ENCODE measurements around the gene KANK2. TPM values are rescaled to one million over a fixed set of nuclear protein-coding genes. Genes with fewer than 3 reads are reported as not detected.
A peak's percentile ranks its signal among the peaks of the same experiment; 100 is the strongest.

KANK2 gene
- total RNA-seq, 2 donors from 2014 or later = 647 to 689 TPM

DNA sequence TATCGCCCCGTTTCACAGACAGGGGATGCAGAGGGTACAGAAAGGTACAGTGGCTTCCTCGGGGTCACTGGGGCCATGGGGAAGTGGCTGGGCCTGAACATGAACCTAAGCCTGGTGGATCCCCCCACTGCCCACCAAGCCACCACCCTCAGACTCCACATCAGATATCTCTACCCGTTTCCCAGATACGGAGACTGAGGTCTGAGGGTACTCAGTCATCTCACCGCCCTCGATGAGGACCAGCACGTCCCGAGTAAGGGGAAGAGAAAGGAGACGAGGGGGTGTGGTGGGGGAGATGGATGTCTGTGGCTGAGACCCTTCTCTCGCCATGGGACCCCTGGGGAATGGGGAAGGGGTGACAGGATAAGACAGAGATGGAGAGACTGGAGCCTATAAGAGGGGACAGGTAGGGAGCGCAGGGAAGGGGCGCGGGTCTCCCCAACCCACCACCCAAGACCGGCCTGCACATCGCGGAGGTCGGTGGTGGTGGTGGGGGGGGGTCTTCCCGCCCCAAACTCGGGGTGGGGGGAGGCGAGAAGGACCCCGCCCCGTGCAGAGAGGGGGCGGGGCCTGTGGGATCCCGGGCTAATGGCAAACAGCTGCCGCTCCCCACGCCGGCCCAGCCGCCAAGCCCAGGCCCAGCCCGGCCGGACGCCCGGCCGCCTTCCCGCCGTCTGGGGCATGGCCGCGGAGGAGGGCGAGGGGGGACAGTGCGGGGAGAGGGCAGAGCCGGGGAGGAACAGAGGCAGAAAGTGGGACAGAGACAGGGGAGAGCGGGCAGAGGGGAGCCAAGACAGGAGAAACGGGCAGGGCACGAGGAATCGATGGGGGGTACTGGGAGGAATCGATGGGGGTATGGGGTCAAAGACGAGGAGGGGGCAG lies 698 bp downstream of the KANK2 start:
- ATAC-seq (ENCODE audit: insufficient number of reproducible peaks, low FRiP score, low read depth) (peak; percentile 13), DNase-seq (ENCODE audit: low spot score) (no peak)
- peak overlapping the region; percentile 95 to 99 for H3K27ac ChIP-seq
- H3K36me3 ChIP-seq = peaks cover 22% of the 10 kb centered on the region
- no peaks in the 10 kb centered on the region for H3K9me3 ChIP-seq
- no peaks in the 10 kb centered on the region for H3K27me3 ChIP-seq (replicated peaks; ENCODE audit: insufficient read depth)
- H3K4me1 ChIP-seq (ENCODE audit: control insufficient read depth in 1 of 2, low read depth in 2 of 2) = peaks cover 29 to 57% of the 10 kb centered on the region in 2 donors
- peak overlapping the region; percentile 99 for H3K4me3 ChIP-seq
- TF ChIP-seq, protein P1, sequence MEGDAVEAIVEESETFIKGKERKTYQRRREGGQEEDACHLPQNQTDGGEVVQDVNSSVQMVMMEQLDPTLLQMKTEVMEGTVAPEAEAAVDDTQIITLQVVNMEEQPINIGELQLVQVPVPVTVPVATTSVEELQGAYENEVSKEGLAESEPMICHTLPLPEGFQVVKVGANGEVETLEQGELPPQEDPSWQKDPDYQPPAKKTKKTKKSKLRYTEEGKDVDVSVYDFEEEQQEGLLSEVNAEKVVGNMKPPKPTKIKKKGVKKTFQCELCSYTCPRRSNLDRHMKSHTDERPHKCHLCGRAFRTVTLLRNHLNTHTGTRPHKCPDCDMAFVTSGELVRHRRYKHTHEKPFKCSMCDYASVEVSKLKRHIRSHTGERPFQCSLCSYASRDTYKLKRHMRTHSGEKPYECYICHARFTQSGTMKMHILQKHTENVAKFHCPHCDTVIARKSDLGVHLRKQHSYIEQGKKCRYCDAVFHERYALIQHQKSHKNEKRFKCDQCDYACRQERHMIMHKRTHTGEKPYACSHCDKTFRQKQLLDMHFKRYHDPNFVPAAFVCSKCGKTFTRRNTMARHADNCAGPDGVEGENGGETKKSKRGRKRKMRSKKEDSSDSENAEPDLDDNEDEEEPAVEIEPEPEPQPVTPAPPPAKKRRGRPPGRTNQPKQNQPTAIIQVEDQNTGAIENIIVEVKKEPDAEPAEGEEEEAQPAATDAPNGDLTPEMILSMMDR (IDR thresholded peaks at IDR 0.05) = no peak

DNA sequence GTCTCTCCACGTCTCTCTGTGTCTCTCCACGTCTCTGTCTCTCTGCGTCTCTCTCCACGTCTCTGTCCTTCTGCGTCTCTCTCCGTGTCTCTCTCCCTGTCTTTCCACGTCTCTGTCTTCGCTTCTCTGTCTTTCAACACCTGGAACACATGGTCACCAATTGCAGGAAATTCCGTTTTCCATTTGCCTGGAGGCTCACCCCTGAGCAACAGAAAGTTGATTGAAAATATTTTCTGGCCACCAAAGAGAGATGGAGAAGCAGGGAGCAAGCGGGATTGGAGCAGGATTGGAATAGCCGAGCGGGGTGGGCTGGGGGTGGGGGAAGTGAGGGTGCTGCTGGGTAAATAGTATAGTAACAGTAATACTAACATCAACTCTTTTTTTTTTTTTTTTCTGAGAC lies 1.7 kb downstream of the KANK2 start:
- H3K4me1 ChIP-seq (ENCODE audit: control insufficient read depth in 1 of 2, low read depth in 2 of 2) = peaks cover 32 to 67% of the 10 kb centered on the region in 2 donors
- peaks cover 22% of the 10 kb centered on the region for H3K36me3 ChIP-seq
- DNase-seq (ENCODE audit: low spot score) (no peak), ATAC-seq (ENCODE audit: insufficient number of reproducible peaks, low FRiP score, low read depth) (no peak)
- H3K27ac ChIP-seq = peak overlapping the region; percentile 95 to 99
- H3K9me3 ChIP-seq = no peaks in the 10 kb centered on the region
- H3K27me3 ChIP-seq (replicated peaks; ENCODE audit: insufficient read depth) = no peaks in the 10 kb centered on the region
- TF ChIP-seq, protein P1 (IDR thresholded peaks at IDR 0.05) = no peak
- peak overlapping the region; percentile 99 for H3K4me3 ChIP-seq

DNA sequence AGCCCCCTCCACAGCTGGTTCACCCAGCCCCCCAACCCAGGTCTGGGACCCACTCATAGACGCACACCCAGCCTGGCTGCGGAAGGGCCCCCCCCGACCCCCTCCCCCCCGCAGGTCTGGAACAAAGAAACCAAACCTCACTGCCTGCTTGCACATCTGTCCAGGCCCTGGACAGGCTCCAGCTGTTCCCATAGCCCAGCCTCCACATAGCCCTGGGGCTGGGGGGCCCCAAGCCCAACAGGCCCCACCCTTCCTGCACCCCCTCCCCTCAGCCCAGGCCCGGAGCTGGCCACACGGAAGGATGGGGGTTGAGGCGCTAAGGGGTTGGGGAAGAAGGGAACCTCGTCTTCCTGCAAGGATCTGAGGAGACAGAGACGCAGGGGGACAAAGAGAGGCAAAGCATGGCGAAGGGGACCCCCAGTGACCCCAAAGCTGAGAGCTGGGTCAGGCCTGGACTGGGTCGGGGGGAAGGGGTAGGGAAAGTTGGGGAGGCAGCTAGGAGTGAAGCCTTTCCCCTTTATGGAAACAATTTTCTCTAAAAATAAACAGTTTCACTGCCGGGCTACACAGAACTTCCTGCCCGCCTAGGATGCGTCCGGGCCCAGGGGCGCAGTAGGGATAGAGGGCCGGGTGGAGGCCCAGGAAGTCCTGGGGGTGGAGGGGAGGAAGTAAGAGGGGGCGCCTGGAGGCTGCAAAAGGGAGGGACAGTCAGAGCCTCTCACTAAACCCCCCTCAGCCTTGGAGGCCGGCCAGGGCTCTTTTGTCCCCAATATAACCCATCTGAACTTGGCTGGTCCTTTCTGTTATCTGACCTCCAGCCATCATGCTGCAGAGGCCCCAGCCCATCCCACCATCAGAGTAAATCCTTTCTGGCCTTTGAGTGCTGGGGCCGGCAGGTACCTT lies 2.4 kb downstream of the KANK2 start:
- DNase-seq (ENCODE audit: low spot score) = no peak
- Histone ChIP-seq H3K36me3 (peaks cover 22% of the 10 kb centered on the region), H3K27ac (peak overlapping the region; percentile 95 to 99), H3K4me3 (peak overlapping the region; percentile 99), H3K9me3 (no peaks in the 10 kb centered on the region), H3K27me3 (replicated peaks; ENCODE audit: insufficient read depth) (no peaks in the 10 kb centered on the region), H3K4me1 (ENCODE audit: control insufficient read depth in 1 of 2, low read depth in 2 of 2) (peaks cover 40 to 75% of the 10 kb centered on the region in 2 donors)
- ATAC-seq (ENCODE audit: insufficient number of reproducible peaks, low FRiP score, low read depth) = no peak
- TF ChIP-seq, protein P1 (IDR thresholded peaks at IDR 0.05) = no peak

DNA sequence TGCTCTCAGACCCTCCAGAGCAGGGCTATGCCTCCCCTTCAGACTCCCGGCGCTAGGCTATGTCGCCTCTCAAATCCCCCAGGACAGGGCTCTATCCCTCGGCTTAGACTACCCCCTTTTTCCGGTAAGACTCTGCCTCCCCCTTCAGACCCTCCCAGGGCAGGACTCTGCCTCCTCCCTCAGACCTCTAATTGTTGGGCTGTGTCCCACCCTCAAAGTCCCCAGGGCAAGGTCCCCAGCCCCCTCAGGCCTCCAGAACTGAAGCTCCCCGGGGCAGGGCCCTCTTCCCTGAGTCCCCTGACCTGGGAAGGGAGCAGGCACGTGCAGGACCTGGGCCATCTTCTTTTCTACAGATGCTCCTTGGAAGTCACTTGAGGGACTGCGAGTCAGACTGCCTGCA lies 3.2 kb downstream of the KANK2 start:
- TF ChIP-seq, protein P1 (IDR thresholded peaks at IDR 0.05) = no peak
- Histone ChIP-seq H3K36me3 (peaks cover 22% of the 10 kb centered on the region), H3K4me1 (ENCODE audit: control insufficient read depth in 1 of 2, low read depth in 2 of 2) (peaks cover 44 to 78% of the 10 kb centered on the region in 2 donors), H3K4me3 (peak overlapping the region; percentile 99), H3K9me3 (no peaks in the 10 kb centered on the region), H3K27ac (peak overlapping the region; percentile 95 to 99), H3K27me3 (replicated peaks; ENCODE audit: insufficient read depth) (no peaks in the 10 kb centered on the region)
- DNase-seq (ENCODE audit: low spot score) (no peak), ATAC-seq (ENCODE audit: insufficient number of reproducible peaks, low FRiP score, low read depth) (no peak)

Data from thoracic aorta (tissue), 2 donors.